CD4-positive, alpha-beta T cell treated with Interleukin-6 for 4 hours (primary cell): ENCODE results near the gene GSE1.

Source experiments
- DNase-seq: peaks from one replicate; pipeline ENCODE4 v3.0.0-alpha.2; 2020; ENCODE audit warnings: mixed read lengths

Gene GSE1

GRCh38 chr16:85663891-85664321 lies 50.8 kb downstream of the GSE1 start:
- no peak for DNase-seq

GRCh38 chr16:85664580-85665372 lies 51.7 kb downstream of the GSE1 start:
- no peak for DNase-seq

GRCh38 chr16:85665373-85665740 lies 52.2 kb downstream of the GSE1 start:
- DNase-seq = no peak

GRCh38 chr16:85665929-85666328 lies 52.8 kb downstream of the GSE1 start:
- no peak for DNase-seq

GRCh38 chr16:85667261-85667660 lies 54.1 kb downstream of the GSE1 start:
- no peak for DNase-seq

- no peak for DNase-seq
Observed at GRCh38 chr16:85667841-85668413, 54.8 kb downstream of the GSE1 start.

- no peak for DNase-seq
Observed at GRCh38 chr16:85668676-85669424, 55.7 kb downstream of the GSE1 start.

- DNase-seq = no peak
Observed at GRCh38 chr16:85670840-85671239, 57.7 kb downstream of the GSE1 start.

GRCh38 chr16:85673529-85674417 lies 60.7 kb downstream of the GSE1 start:
- DNase-seq = no peak

- no peak for DNase-seq
Observed at GRCh38 chr16:85674418-85674755, 61.3 kb downstream of the GSE1 start.

- DNase-seq = no peak
Observed at GRCh38 chr16:85674828-85675227, 61.7 kb downstream of the GSE1 start.

- DNase-seq = no peak
Observed at GRCh38 chr16:85675251-85675874, 62.2 kb downstream of the GSE1 start.

- no peak for DNase-seq
Observed at GRCh38 chr16:85676466-85676865, 63.3 kb downstream of the GSE1 start.

GRCh38 chr16:85677383-85677967 lies 64.4 kb downstream of the GSE1 start:
- no peak for DNase-seq

- no peak for DNase-seq
Observed at GRCh38 chr16:85678016-85678415, 64.9 kb downstream of the GSE1 start.

- no peak for DNase-seq
Observed at GRCh38 chr16:85678821-85679220, 65.7 kb downstream of the GSE1 start.

GRCh38 chr16:85679870-85680269 lies 66.7 kb downstream of the GSE1 start:
- no peak for DNase-seq

GRCh38 chr16:85680352-85680944 lies 67.3 kb downstream of the GSE1 start:
- no peak for DNase-seq

GRCh38 chr16:85681255-85681654 lies 68.1 kb downstream of the GSE1 start:
- no peak for DNase-seq

GRCh38 chr16:85682516-85682915 lies 69.4 kb downstream of the GSE1 start:
- no peak for DNase-seq

GRCh38 chr16:85683363-85683762 lies 70.2 kb downstream of the GSE1 start:
- no peak for DNase-seq

- DNase-seq = no peak
Observed at GRCh38 chr16:85685251-85685650, 72.1 kb downstream of the GSE1 start.
